GM23248 (cell line): ENCODE data around the gene CDC42EP5.

Experiments used
- EZH2 ChIP-seq: fragments of 200-600 bp; sonication (generic); IDR thresholded peaks from 2 replicates; pipeline ENCODE4 v1.6.1; 2018; ENCODE audit warnings: antibody characterized with exemption, mild to moderate bottlenecking; ENCODE audit not compliant: insufficient read depth, poor library complexity, severe bottlenecking
- EZH2phosphoT487 ChIP-seq: fragments of 200-600 bp; sonication (generic); IDR thresholded peaks from 2 replicates; pipeline ENCODE4 v1.6.1; 2018; ENCODE audit warnings: antibody characterized with exemption, moderate library complexity, mild to moderate bottlenecking, low read depth; ENCODE audit not compliant: insufficient read depth

DNA sequence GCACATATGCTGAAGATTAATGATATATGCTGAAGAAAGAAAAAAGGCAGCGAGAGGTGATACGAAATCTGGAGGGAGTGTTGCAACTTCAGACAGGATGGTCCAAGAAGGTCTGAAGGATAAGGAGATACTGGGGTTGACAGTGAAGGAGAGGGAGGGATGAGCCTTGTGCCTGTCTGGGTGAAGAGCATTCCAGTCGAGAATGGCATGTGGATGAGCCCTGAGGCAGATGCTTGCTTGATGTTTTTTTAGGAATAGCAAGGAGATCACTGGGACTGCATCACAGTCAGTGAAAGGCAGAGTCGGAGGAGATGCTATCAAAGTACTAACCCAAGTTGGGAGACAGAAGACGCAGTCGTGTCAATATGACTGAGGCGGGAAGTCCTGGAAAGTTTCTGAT, 16.2 kb upstream of the CDC42EP5 start:
- TF ChIP-seq EZH2 (no peak), EZH2phosphoT487 (no peak)
